SIG-M5 (cell line): ENCODE measurements around the gene STAT6.

Experiments used
- DNase-seq: peaks from one replicate; lab custom pipeline; 2025; lab: John Stamatoyannopoulos, UW

Gene STAT6

GRCh38 chr12:57146092-57146491, 34.9 kb upstream of the STAT6 start:
- no peak for DNase-seq

DNA sequence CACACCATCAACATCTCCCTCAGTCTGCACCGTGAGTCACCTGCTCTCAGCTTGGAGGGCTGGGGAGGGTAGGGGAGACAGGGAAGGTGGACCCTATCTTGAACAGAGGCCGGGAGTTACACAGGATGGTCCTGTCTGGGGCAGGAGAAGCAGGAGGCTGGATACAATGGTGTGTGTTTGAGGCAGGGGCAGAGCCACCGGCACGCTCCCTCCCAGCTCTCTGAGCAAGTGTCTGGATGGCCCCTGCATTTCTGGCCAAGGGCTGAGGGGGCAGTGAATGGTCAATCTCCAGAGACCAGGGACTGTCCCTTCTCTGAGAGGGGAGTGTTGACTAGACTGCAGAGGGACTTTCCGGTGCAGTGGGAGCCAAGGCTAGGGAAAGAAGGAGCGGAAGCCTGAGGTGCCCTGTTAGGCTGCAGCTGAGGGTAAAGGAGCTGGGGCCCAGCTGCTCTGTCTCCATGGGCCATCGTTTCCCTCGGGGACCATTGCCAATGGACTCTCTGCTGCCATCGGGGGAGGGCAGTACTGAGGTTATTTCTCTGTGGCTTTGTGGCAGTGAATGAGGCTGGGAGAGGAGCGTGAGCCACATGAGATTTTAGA, 34.4 kb upstream of the STAT6 start:
- no peak for DNase-seq

GRCh38 chr12:57143454-57143853, 32.3 kb upstream of the STAT6 start:
- DNase-seq: no peak

- no peak for DNase-seq
These were observed 31.6 kb upstream of the STAT6 start for GRCh38 chr12:57142727-57143126.

- DNase-seq: no peak
These were observed 31.0 kb upstream of the STAT6 start for GRCh38 chr12:57142121-57142520.

DNA sequence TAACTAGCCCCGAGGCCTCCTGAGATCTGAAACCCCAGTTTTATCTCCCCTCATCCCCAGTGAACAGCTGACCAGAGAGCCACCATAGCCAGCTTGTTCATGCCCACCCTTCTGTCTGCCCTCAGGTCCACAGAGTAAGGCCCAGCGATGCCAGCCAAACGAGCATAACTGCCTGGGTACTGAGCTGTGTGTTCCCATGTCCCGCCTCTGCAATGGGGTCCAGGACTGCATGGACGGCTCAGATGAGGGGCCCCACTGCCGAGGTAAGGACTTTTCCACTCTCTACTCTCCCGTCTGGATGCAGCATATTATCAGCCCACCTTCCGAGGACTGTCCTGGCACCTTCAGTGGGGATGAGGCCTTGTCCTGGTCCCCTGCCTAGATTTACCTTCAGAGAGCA, 30.1 kb upstream of the STAT6 start:
- no peak for DNase-seq

DNA sequence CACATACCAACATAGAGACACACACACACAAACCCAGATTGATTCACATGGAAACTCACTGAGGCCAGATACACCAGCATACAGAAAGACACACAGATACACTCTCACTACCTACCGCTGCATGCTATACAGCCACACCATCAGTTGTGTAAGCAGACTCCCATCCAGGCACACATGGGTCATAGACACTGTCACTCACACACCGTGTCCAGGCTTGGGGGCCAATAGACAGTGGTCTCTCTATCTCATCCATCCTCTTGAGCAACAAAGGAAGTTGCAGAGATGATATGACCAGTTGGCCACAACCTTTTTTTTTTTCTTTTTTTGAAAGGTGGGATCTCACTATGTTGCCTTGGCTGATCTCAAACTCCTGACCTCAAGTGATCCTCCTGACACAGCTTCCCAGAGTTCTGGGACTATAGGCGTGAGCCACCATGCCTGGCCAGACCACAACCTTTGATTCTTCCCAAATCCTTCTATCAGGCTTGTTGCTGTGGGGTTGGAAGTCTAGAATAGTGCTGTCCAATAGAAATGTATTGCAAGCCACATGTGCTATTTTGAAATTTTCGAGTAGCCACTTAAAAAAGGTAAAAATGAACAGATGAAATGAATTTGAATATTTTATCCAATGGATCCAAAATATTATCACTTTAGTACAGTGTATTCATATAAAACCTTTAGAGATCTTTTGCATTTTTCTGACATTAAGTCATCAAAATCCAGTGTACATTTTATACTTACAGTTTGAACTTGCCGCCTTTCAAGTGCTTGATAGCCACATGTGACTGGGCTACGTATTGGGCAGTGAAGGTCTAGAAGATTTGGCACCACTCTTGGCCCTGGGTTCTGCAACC, 28.9 kb upstream of the STAT6 start:
- no peak for DNase-seq

- no peak for DNase-seq
These were observed 27.5 kb upstream of the STAT6 start for GRCh38 chr12:57138526-57139272.

- DNase-seq: no peak
These were observed 24.6 kb upstream of the STAT6 start for GRCh38 chr12:57135527-57136326.

GRCh38 chr12:57134949-57135348, 23.8 kb upstream of the STAT6 start:
- no peak for DNase-seq

GRCh38 chr12:57133916-57134315, 22.8 kb upstream of the STAT6 start:
- DNase-seq: no peak

DNA sequence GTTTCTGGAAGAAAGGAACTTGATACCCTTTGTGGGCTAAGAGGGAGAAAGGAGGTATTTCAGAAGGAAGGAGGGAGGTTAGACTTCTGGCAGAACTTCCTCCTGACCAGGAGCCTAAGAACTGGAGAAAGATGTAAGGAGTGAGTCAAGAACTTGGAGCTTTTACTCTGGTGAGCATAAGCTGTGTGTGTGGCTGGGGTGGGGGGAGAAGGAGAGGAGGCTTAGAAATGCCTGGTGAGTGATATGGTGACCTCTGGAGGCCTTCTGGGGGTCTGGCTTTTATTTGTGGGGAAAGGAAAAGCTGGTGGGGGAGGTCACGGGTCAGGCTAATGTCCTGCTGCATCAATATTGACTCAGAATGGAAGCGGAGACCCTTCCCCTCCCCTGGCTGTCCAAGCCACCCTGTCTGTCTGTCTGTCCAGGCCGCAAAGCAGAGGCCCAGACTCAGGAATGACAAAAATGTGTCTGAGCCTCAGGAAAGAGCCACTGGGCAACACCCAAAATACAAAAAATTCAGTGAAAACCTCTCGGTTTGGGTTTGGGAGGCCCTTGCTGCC, 21.9 kb upstream of the STAT6 start:
- no peak for DNase-seq

GRCh38 chr12:57131896-57132744, 21.0 kb upstream of the STAT6 start:
- no peak for DNase-seq

DNA sequence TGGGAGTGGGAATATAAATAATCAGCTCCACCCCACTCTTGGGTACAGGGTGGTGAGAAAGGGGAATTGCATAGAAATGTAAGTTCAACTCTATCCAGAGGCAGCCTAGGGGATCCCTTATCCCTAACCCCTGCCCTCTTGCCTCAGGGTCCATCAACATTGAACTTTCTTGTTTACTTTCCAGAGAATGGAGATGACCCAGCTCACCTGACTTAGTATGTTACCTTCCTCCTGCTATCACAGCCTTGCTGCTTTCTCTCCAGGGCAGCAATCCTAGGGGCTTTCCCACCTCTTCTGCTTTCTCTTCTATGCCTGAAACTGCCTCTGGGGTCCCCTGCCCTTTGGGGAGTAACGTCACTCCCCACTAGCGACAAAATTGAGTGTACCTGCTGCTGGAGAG, 19.8 kb upstream of the STAT6 start:
- no peak for DNase-seq

DNA sequence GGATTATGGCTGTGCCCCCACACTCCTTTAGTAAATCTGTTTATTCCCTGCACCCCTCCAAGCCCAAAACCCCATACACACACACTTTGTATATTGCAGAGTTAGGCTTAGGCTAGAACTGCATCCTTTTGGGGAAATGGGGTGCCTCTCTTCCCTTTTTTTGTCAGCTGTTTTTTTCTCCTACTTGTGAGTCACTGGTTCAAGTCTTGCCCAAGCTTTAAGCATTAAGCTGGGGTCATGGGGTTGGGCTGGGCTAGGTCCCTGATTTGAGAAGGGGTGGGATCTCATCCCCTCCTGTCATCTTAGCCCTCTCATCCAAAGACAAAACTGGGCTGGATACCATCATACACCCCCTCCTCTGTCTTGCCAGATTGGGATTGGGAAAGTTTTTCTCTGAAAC, 18.7 kb upstream of the STAT6 start:
- DNase-seq: peak; percentile 40

- DNase-seq: no peak
These were observed 18.2 kb upstream of the STAT6 start for GRCh38 chr12:57129321-57129842.

DNA sequence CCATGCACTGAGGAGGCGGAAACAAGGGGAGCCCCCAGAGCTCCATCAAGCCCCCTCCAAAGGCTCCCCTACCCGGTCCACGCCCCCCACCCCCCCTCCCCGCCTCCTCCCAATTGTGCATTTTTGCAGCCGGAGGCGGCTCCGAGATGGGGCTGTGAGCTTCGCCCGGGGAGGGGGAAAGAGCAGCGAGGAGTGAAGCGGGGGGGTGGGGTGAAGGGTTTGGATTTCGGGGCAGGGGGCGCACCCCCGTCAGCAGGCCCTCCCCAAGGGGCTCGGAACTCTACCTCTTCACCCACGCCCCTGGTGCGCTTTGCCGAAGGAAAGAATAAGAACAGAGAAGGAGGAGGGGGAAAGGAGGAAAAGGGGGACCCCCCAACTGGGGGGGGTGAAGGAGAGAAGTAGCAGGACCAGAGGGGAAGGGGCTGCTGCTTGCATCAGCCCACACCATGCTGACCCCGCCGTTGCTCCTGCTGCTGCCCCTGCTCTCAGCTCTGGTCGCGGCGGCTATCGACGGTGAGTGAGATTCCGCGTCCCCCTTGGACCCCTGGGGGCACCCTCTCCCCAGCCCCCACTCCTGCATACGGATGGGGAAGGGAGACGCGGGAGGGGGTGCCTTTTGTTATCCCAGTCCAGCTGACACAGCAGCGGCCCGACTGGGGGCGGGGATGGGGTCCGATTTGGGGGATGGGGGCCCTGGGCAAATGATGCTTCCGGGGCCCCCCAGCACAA, 17.5 kb upstream of the STAT6 start:
- no peak for DNase-seq

- DNase-seq: no peak
These were observed 16.8 kb upstream of the STAT6 start, which contains the start of gene LRP1 for GRCh38 chr12:57127726-57128518. LRP1 (plus strand) TSS chr12:57128483; CDS start chr12:57128965, 482 bp downstream.
